Ectodermal cell (in vitro differentiated cells): ENCODE data around the gene SMPD4.
"Not testable (repeated sequence)": the region's sequence is repeated elsewhere in the genome, so short reads cannot be mapped to it uniquely, and the experiment has no call there.

Source experiments
- H3K27ac ChIP-seq: 2 replicates; pipeline ENCODE4 v1.7.0; 2013; ENCODE audit warnings: mild to moderate bottlenecking, low read depth, low read length; ENCODE audit not compliant: insufficient read depth, poor library complexity, severe bottlenecking
- H3K27me3 ChIP-seq: 2 replicates; pipeline ENCODE4 v1.7.0; 2013; ENCODE audit warnings: mild to moderate bottlenecking, low read length; ENCODE audit not compliant: insufficient read depth, control insufficient read depth, poor library complexity, severe bottlenecking
- H3K36me3 ChIP-seq: one replicate; pipeline ENCODE4 v1.7.0; 2013; ENCODE audit warnings: low read length; ENCODE audit not compliant: control insufficient read depth, insufficient read depth
- H3K4me1 ChIP-seq: one replicate; pipeline ENCODE4 v1.7.0; 2013; ENCODE audit warnings: low read length; ENCODE audit not compliant: control insufficient read depth, insufficient read depth
- H3K4me3 ChIP-seq: 2 replicates; pipeline ENCODE4 v1.7.0; 2013; ENCODE audit warnings: low read depth, low read length, control low read depth; ENCODE audit not compliant: insufficient read depth
- H3K9me3 ChIP-seq: 2 replicates; pipeline ENCODE4 v1.7.0; 2013; ENCODE audit warnings: mild to moderate bottlenecking, low read length, moderate library complexity; ENCODE audit not compliant: control insufficient read depth
- WGBS, 2 experiments: methylation state at CpG; one replicate each; pipeline ENCODE4 v1.1.7; 2013; ENCODE audit warnings: missing lambda C conversion rate in 2 of 2; 5-methylcytosine and 5-hydroxymethylcytosine counted together

Gene SMPD4

GRCh38 chr2:130174866-130175265 is 6.5 kb downstream of the SMPD4 start:
- not testable (repeated sequence) for H3K4me3 ChIP-seq, H3K4me1 ChIP-seq, H3K9me3 ChIP-seq, H3K27ac ChIP-seq, H3K27me3 ChIP-seq
- peaks cover 10% of the 10 kb centered on the region for H3K36me3 ChIP-seq
- 93 to 96% methylated on average over 5 of the region's 5 CpGs for WGBS, 2 experiments

GRCh38 chr2:130169896-130170295 is 11.5 kb downstream of the SMPD4 start:
- Histone ChIP-seq H3K4me3 (no peak overlapping the region), H3K36me3 (peaks cover 19% of the 10 kb centered on the region), H3K27ac (no peak overlapping the region), H3K27me3 (no peaks in the 10 kb centered on the region), H3K4me1 (no peaks in the 10 kb centered on the region), H3K9me3 (no peaks in the 10 kb centered on the region)
- 95 to 96% methylated on average over 7 of the region's 7 CpGs for WGBS, 2 experiments

GRCh38 chr2:130169163-130169562 is 12.2 kb downstream of the SMPD4 start:
- H3K36me3 ChIP-seq, result peaks cover 20% of the 10 kb centered on the region
- not testable (repeated sequence) for H3K27me3 ChIP-seq
- 90 to 100% methylated on average over 1 to 3 of the region's 3 CpGs for WGBS, 2 experiments

GRCh38 chr2:130166611-130167010 is 14.8 kb downstream of the SMPD4 start:
- H3K36me3 ChIP-seq, result peaks cover 24% of the 10 kb centered on the region
- H3K9me3 ChIP-seq, H3K27me3 ChIP-seq, H3K27ac ChIP-seq, H3K4me1 ChIP-seq, H3K4me3 ChIP-seq: not testable (repeated sequence)
- WGBS, 2 experiments, result 93 to 94% methylated on average over 3 of the region's 3 CpGs

More at GRCh38 chr2:130169163-130169562, 12.2 kb downstream of the SMPD4 start:
- not testable (repeated sequence) for H3K27ac ChIP-seq, H3K4me3 ChIP-seq, H3K9me3 ChIP-seq, H3K4me1 ChIP-seq

GRCh38 chr2:130165293-130166016 is 15.9 kb downstream of the SMPD4 start:
- Histone ChIP-seq H3K4me1 (no peaks in the 10 kb centered on the region), H3K9me3 (no peaks in the 10 kb centered on the region), H3K36me3 (peaks cover 21% of the 10 kb centered on the region), H3K27ac (no peak overlapping the region), H3K4me3 (no peak overlapping the region), H3K27me3 (no peaks in the 10 kb centered on the region)
- WGBS, 2 experiments, result 96 to 98% methylated on average over 8 of the region's 8 CpGs

GRCh38 chr2:130162968-130163367 is 18.4 kb downstream of the SMPD4 start:
- Histone ChIP-seq H3K9me3 (no peaks in the 10 kb centered on the region), H3K27ac (no peak overlapping the region), H3K4me1 (no peaks in the 10 kb centered on the region), H3K36me3 (peaks cover 18% of the 10 kb centered on the region), H3K27me3 (no peaks in the 10 kb centered on the region), H3K4me3 (no peak overlapping the region)
- WGBS, 2 experiments, result 96 to 97% methylated on average over 8 to 9 of the region's 9 CpGs

GRCh38 chr2:130162486-130162885 is 18.9 kb downstream of the SMPD4 start:
- H3K4me3 ChIP-seq, H3K4me1 ChIP-seq, H3K27ac ChIP-seq, H3K9me3 ChIP-seq, H3K27me3 ChIP-seq: not testable (repeated sequence)
- H3K36me3 ChIP-seq, result peaks cover 15% of the 10 kb centered on the region
- 96% methylated on average over 7 of the region's 7 CpGs for WGBS, 2 experiments

- not testable (repeated sequence) for H3K4me3 ChIP-seq, H3K27ac ChIP-seq, H3K9me3 ChIP-seq, H3K27me3 ChIP-seq, H3K4me1 ChIP-seq
- WGBS, 2 experiments, result 75 to 79% methylated on average over 25 of the region's 25 CpGs
- peaks cover 15% of the 10 kb centered on the region for H3K36me3 ChIP-seq
Measured at GRCh38 chr2:130160838-130161705, 20.3 kb downstream of the SMPD4 start.

- no peak overlapping the region for H3K27ac ChIP-seq
- WGBS, 2 experiments, result 93 to 95% methylated on average over 6 of the region's 6 CpGs
- H3K36me3 ChIP-seq, result peaks cover 14% of the 10 kb centered on the region
- H3K27me3 ChIP-seq, result no peaks in the 10 kb centered on the region
- no peak overlapping the region for H3K4me3 ChIP-seq
- H3K4me1 ChIP-seq, result no peaks in the 10 kb centered on the region
- no peaks in the 10 kb centered on the region for H3K9me3 ChIP-seq
Measured at GRCh38 chr2:130160131-130160530, 21.3 kb downstream of the SMPD4 start.

GRCh38 chr2:130159376-130159775 is 22.0 kb downstream of the SMPD4 start:
- not testable (repeated sequence) for H3K9me3 ChIP-seq, H3K4me1 ChIP-seq, H3K27me3 ChIP-seq, H3K27ac ChIP-seq, H3K4me3 ChIP-seq
- H3K36me3 ChIP-seq, result peaks cover 14% of the 10 kb centered on the region
- 90 to 91% methylated on average over 3 to 4 of the region's 4 CpGs for whole genome bisulfite sequencing, 2 experiments
